Cerebellar nuclear complex (tissue), 1 donor: ENCODE measurements around the gene TCF20.

Source experiments
- DNase-seq, 2 experiments: peaks; one replicate each; lab custom pipeline; 2025; lab: John Stamatoyannopoulos, UW

The TCF20 gene

DNA sequence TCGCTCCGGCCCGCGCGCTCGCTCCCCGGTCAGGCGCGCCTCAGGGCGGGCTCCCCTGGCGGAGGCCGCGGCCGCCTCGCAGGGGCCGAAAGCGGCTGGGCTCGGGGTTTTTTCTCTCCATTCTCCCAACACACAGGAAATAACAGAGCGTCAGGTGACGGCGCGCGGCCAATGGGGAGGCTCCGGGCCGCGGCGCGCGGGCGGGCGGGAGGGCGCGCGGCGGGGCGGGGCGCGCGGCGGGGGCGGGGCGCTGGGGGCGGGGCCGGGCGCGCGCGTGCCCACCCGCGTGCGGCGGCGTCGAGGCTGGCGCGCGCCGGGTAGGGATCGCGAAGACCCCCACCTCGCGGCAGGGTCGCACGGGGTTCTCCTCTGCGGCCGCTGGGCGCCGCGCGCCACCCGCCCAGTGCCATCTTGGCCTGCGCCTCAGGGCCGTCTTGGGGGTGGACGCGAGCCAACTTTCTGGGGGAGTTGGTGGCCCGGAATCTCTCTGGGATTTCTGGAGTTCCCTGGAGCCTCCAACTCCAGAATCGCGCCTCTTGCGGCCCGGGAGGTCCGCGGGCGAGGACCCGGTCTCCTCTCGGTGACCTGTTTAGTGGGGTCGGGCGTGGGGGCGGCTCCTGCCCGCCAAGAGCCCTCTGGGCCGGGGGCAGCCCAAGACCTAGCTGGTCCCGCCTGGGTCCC, at the start of gene TCF20:
TCF20 (minus strand) TSS at position 144 of the 681 bp plus-strand sequence. CDS start 55,348 bp downstream, outside the sequence.
- no peak for DNase-seq

DNA sequence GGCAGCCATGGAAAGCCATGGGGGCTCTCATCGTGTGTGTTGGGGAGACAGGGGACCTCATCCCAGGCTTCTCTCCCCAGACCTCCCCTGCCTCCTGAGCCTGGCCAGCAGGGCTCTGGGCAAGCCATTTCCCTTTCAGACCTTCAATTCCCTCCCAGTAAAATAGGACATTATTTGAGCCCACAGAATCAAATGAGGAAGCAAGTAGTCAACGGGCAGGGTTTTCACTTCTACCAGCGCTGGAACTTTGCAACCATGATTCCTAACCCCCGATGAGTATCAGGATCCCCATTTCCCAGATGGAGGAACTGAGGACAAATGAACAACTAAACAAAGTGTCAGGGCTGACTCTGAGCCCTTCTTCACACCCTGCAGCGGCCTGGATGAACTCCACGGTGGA, 48.9 kb upstream of the TCF20 start:
- no peak for DNase-seq

DNA sequence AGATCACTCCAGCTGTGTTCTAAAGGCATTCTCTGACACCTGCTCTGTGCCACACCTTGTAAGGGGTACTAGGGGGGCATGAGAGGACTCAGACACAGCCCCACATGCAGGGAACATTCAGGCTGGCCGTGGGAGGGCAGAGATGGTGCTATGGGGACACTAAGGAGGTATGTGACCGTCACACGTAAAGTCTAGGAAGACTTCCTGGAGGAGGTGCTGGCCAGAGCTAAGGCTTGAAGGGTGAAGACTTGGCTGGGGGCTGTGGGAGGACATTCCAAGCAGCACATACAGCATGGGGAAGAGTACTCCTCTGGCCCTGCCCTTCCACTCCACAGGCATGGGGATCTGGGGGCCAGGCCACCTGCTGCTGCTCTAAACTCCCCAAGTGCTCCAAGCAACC, 48.5 kb upstream of the TCF20 start:
- no peak for DNase-seq

- no peak for DNase-seq
These were observed 47.5 kb upstream of the TCF20 start for GRCh38 chr22:42317691-42318547.

DNA sequence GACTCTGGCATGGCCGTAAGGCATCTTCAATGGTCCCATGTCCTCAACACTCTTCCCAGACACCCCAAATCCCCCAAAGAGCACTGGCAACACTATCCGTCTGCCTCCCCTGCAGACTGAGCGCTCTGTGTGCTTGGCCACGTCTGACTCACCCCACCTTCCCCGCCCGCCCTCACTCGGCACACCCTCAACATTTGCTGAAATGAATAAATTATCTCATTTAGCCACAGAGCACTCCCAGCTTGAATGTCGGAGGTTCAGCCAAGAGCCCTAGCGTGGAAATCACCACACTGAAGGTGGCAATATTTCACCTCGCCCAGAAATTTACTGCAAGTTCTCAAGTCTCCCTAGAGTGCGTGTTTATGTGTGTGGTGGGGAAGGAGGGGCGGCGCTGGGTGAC, 46.6 kb upstream of the TCF20 start:
- DNase-seq = no peak

DNA sequence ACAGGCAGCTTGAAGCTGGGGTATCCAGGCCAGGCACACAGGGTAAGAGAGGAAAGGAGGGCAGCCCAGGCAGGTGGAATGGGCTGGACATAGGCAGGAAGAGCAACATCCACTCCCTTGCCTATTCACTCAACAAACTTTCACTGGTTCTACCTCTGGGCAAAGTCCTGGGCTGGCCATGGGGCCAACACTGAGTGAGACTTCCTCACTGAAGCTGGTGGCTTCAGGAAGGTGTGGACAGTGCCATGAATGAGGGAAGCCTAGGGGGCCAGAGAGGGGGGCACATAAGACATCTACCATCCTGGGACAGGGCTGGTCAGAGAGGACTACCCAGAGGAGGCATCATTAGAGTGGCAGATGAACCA, 44.9 kb upstream of the TCF20 start:
- no peak for DNase-seq

DNA sequence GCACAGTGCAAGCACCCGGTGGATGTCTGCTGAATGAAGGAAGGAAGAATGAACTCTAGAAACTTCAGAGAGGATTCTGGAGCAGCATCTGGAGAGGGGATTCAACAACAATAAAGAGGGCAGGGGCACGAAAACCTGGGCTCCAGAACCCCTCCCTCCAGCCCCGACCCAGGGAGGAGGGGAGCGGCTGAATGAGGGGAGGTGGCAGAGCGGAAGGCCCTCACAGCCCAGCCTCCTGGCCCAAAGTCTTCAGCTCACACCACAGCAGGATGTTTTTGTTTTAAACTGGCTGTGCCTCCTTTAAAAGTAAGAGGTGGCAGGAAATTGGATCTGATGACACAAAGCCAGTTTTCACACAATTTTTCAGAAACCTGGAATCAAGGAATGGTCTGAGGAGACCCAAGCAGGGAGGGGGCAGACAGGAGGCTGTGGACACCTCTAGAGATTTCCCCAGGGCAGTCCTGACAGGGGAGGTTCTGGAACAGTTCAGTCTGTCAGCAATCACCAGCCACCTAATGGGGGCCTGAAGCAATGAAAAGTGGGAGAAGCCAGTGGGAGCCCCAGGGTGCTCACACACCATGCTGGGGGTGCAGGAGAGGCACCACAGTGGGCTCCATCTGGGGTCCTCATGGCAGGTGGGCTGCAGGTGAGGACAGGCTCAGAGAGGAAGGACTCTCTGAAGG, 44.4 kb upstream of the TCF20 start:
- DNase-seq = no peak

DNA sequence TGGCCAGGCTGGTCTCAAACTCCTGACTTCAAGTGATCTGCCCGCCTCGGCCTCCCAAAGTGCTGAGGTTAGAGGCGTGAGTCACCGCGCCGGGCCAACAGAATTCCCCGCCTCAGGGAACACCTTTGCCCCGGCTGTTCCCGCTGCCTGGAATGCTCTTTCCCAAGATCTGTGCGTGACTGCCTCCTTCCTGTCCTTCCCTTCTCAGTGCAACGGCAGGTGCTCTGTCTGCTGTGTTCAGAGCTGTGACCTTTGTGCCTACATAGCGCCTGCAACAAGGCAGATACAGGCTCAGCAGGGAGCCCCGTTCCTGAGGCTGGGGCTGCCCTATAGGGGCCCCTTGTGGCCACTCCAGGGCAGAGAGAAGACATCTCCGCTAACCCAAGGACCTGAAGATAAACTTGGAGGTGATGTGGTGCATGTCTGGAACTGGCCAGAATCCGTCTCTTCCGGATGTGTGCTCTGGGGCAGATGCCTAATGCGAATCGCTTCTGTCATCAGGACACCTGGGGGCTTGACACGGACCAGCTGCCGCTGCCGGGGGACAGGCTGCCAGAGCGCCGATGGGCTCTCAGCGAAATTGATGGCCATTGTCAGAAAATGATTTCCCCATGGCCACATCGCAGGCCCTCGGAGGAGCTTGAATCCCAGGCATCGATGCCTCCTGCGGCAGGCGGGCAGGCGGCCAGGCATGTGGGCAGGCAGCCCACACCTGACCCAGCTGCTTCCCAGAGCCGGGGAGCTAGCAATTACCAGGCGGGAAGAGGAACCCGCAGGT, 43.5 kb upstream of the TCF20 start:
- no peak for DNase-seq

GRCh38 chr22:42313204-42313603, 42.8 kb upstream of the TCF20 start:
- no peak for DNase-seq

GRCh38 chr22:42310291-42311015, 40.0 kb upstream of the TCF20 start:
- no peak for DNase-seq

DNA sequence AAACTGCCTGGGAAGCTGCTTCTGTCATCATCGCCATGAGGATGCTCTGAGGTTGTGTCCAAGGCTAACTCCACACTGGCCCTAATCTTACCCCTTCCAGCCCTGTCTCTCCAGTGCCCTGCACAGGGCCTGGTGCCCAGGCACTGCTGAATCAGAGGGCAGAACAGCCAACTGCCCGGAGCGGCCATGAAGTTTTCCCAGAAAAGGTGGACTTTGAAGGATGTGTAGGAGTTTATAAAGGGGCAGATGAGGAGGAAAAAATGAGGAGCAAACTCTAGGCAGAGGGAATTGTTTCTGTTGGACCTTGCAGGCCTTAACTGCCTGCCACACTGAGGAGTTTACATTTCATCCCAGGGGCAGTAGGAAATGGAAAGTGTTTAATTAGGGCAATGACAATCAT, 39.4 kb upstream of the TCF20 start:
- no peak for DNase-seq

DNA sequence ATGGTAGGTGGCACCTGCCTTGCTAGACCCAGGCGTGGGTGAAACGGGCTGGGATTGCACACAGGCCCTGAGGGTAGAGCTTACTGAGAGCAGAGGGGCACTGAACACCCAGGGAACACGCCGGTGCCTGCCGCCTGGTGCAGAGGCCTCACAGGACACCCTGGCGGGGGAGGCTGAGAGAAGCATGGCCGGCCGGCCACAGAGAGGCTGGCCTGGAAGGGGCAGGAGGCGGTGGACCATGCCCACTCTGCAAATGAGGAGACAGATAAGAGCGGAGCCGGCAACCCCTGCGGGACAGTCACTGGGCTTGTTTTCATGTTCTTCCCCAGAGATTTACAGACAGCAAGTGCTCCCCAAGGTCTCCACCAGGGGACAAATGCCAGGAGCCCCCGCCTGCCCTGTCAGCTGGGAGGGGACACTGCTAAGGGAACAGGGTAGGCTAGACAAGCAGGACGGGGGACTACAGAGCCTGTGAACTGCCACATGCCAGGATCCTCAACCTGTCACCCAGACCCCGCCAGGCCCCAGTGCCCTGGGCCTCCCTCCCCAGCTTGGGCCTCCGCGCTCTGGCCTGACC, 38.5 kb upstream of the TCF20 start:
- no peak for DNase-seq

DNA sequence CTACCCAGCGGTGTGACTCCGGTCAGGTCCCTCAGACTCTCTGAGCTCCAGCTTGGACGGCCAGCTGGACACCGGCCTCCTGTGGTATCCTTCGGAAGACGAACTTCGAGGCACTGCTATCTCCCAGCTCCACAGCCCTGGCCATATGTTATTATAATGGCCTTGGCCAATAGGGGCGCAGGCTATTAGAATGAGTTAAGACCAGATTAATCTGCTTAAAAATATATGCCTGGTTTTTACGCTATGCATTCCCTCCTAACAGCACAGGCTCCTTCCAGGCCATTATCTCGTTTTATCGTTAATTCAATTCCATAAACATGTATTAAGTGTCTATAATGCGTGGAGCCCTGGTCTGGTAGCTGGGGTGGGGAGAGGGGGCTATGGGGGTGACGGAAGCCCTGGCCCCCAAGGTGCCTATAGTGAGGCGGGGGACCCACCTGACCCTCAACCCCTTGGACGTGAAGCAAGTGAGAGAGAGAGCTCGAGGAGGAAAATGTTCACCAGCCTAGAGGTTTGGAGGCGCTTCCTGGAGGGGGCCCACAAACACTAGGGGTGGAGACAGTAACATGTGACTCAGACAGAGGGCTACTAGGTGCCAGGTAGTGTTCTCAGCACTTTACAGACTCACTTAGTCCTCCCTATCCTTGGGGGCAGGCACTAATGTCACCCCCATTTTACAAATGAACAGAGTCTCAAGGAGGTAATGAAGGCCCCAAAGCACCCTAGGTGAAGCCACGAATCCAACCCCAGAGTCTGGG, 37.5 kb upstream of the TCF20 start:
- DNase-seq = no peak

DNA sequence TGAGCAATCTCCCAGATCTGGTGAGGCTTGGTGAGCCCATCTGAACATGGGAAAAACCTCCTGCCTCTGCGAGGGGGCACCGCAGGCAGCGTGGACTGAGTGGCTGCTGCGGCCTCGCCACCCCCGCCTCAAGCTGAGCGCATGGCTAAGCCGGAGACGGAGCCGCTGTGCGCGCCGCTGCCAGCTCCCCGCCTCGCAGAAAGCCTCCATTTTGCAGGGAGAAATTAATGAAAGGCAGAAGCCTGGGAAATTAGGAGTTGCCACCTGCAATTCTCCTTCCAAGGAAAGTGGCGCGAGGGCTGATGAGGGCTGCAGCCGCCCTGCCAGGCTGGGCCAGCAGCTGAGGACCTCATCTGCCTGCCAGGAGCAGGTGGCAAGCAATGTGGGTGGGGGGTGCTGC, 35.6 kb upstream of the TCF20 start:
- DNase-seq = no peak

- no peak for DNase-seq
These were observed 33.9 kb upstream of the TCF20 start for GRCh38 chr22:42304324-42304790.

DNA sequence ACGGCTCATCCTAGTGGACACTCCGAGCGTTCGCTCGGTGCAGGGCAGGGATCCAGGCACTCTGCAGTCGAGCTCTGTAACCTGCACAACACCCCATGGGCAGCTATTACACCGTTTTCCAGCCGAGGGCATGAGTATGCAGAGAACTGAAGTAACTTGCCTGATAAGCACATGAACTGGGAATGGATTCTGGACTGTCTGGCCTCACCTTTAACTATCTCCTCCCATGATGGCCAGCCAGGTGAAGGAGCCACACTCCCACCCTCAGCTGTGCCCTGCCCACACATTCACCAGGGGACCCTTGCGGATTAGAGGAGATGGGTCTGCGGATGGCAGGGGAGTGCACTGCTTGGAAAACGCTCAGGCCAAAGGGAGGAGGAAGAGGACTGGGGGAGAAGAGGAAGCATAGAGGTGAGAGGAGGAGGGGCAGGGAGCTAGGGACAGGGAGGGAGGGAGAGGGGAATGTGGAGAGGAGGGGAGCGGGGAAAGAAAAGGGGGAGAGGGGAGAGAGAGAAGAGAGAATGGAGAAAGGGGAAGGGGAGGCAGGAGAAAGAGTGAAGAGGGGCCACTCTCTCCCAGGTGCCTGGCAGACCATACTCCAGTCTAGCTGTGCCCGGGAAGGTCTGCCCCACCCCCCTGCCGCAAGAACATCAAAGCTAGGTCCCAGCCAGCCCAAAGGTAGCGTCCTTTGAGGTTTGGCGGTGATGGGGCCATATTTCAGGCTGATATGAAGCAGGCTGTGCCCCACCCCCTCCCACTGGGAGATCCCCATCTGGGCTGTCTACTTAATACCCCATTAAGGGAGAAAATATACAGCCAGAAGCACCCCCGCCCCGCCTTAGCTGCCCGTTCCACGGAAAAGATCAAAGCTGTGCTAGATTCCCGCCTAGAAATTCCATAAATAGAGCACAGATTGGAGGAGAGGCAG, 33.2 kb upstream of the TCF20 start:
- no peak for DNase-seq

GRCh38 chr22:42301742-42302102, 31.3 kb upstream of the TCF20 start:
- DNase-seq = no peak

GRCh38 chr22:42301077-42301741, 30.8 kb upstream of the TCF20 start:
- DNase-seq = no peak
